Measurements from ENCODE around the gene RAB31. TPM values are rescaled to one million over a fixed set of nuclear protein-coding genes. Genes with fewer than 3 reads are reported as not detected.

RAB31 gene
- total and polyA plus RNA-seq, 3 donors from 2014 or later: 75.9 to 110 (median 81.5) TPM

DNA sequence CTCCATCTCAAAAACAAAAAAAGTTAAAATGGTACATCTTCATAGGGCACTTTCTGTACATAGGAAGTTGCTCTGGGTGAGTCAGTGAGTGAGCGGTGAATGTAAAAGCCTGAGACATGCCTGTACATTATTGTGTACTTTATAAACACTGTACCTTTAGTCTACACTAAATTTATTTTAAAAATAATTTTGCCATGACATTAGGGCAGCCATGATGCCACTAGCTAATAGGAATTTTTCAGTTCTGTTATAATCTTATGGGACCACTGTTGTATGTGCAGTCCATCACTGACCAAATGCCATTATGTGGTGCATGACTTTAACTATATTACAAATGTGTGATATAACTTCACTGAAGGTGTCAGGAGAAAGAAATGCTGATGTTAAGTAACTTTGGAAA lies 166.6 kb downstream of the RAB31 start:
- H3K4me3 ChIP-seq: no peak overlapping the region
- H3K27ac ChIP-seq: no peak overlapping the region
- TF ChIP-seq CTCF (IDR thresholded peaks at IDR 0.05) (no peak), POLR2A (IDR thresholded peaks at IDR 0.05) (no peak)
- H3K27me3 ChIP-seq: no peaks in the 10 kb centered on the region
- WGBS, 2 donors: 82 to 95% methylated on average over 1 of the region's 1 CpG
- DNase-seq: no peak
- intact Hi-C loops (cut with DNase I; ENCODE audit: low total_unique reads): no loop called here
- no peaks in the 10 kb centered on the region for H3K9me3 ChIP-seq
- peaks cover 32% of the 10 kb centered on the region for H3K4me1 ChIP-seq
- H3K36me3 ChIP-seq (ENCODE audit: low read depth, missing control alignments): no peaks in the 10 kb centered on the region

DNA sequence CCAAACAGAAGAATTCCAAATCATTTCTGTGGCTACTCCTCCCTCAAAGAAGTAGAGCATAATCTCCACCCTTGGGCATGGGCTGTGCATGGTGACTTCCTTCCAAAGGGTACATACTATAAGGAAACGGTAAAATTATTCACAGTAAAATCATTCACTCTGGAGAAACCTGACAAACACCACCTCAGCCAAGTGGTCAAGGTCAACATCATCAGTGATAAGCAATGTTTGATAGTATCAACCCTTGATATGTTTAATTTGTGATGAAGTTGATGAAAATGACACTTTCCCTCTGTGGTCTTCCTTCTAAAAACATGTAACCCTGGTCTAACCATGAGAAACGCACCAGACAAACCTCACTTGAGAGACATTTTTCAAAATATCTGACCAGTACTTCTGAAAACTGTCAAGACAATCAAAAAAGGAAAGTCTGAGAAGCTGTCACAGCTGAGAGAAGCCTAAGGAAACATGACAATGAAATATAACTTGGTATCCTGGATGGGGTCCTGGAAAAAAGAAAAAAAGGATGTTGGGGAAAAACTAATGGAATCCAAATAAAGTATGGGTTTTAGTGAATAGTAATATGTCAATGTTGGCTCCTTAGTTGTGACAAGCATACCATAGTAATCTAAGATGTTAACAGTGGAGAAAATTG lies 168.2 kb downstream of the RAB31 start:
- H3K27me3 ChIP-seq: no peaks in the 10 kb centered on the region
- intact Hi-C loops (cut with DNase I; ENCODE audit: low total_unique reads): no loop called here
- TF ChIP-seq CTCF (IDR thresholded peaks at IDR 0.05) (no peak), POLR2A (IDR thresholded peaks at IDR 0.05) (no peak)
- DNase-seq: no peak
- WGBS, 2 donors: 62 to 66% methylated on average over 2 of the region's 2 CpGs
- H3K36me3 ChIP-seq (ENCODE audit: low read depth, missing control alignments): no peaks in the 10 kb centered on the region
- H3K4me3 ChIP-seq: no peak overlapping the region
- no peaks in the 10 kb centered on the region for H3K9me3 ChIP-seq
- H3K27ac ChIP-seq: peak overlapping the region; percentile 61 to 92
- H3K4me1 ChIP-seq: peaks cover 25% of the 10 kb centered on the region

GRCh38 chr18:9876867-9877654 lies 169.0 kb downstream of the RAB31 start:
- H3K27me3 ChIP-seq: no peaks in the 10 kb centered on the region
- peaks cover 24% of the 10 kb centered on the region for H3K4me1 ChIP-seq
- intact Hi-C loops (cut with DNase I; ENCODE audit: low total_unique reads): no loop called here
- H3K27ac ChIP-seq: peak overlapping the region; percentile 61 to 92
- DNase-seq: peak; percentile 80
- peak overlapping the region in 1 of 2 donors; percentile 36 for H3K4me3 ChIP-seq
- no peak for TF ChIP-seq POLR2A (IDR thresholded peaks at IDR 0.05)
- no peak for TF ChIP-seq CTCF (IDR thresholded peaks at IDR 0.05)
- no peaks in the 10 kb centered on the region for H3K36me3 ChIP-seq (ENCODE audit: low read depth, missing control alignments)
- H3K9me3 ChIP-seq: no peaks in the 10 kb centered on the region
- 24 to 35% methylated on average over 9 of the region's 9 CpGs for WGBS, 2 donors

- Histone ChIP-seq H3K36me3 (ENCODE audit: low read depth, missing control alignments) (no peaks in the 10 kb centered on the region), H3K4me3 (no peak overlapping the region), H3K9me3 (no peaks in the 10 kb centered on the region), H3K27ac (peak overlapping the region; percentile 61 to 92), H3K27me3 (no peaks in the 10 kb centered on the region), H3K4me1 (peaks cover 24% of the 10 kb centered on the region)
- TF ChIP-seq POLR2A (IDR thresholded peaks at IDR 0.05) (no peak), CTCF (IDR thresholded peaks at IDR 0.05) (no peak)
- DNase-seq: no peak
- intact Hi-C loops (cut with DNase I; ENCODE audit: low total_unique reads): no loop called here
These were observed 169.5 kb downstream of the RAB31 start for GRCh38 chr18:9877655-9878014.

Measured in testis (tissue), 3 donors.